GM18870 (cell line): ENCODE measurements around the gene TEX13C.
"Not testable (repeated sequence)": the region's sequence is repeated elsewhere in the genome, so short reads cannot be mapped to it uniquely, and the experiment has no call there.

Experiments
- ATAC-seq: cut with Tn5 transposase; IDR thresholded peaks from one replicate; pipeline ENCODE4 v1.9.1; 2021; ENCODE audit warnings: moderate library complexity; ENCODE audit not compliant: unreplicated experiment

Gene TEX13C

DNA sequence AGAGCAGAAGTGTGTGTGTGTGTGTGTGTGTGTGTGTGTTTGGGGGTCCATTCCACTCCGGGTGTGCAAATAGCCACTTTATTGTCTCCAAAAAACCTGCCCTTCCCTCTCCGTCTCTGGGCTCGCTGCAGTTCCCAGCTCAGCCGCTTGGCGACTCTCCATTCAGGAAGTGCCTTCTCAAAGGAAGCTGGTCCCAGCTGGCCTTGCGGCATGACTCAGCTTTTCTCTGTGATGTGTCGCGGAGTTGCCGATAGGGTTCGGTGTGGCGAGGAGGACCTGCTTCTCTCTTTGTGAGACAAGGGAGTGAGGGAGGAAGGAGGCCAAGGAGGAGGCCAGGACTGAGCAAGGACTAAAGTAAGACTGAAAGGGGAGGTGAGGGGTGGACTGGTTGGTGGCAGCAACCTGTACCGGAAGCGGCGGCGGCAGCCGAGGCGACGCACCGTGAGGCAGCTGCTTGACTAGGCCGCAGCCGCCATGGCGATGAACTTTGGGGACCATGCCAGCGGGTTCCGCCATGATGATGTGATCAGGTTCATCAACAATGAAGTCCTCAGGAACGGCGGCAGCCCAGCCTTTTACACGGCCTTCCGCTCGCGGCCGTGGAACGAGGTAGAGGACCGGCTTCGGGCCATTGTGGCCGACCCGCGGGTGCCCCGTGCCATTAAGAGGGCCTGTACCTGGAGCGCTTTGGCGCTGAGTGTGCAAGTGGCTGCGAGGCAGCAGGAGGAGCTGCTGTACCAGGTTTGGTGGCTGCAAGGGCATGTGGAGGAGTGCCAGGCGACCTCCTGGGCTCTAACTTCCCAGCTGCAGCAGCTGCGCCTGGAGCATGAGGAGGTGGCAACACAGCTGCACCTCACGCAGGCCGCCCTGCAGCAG, at the start of gene TEX13C:
TSS of gene TEX13C (plus strand) at position 226 of the 876 bp plus-strand sequence. CDS start at position 475, 249 bp downstream.
- no peak for ATAC-seq

DNA sequence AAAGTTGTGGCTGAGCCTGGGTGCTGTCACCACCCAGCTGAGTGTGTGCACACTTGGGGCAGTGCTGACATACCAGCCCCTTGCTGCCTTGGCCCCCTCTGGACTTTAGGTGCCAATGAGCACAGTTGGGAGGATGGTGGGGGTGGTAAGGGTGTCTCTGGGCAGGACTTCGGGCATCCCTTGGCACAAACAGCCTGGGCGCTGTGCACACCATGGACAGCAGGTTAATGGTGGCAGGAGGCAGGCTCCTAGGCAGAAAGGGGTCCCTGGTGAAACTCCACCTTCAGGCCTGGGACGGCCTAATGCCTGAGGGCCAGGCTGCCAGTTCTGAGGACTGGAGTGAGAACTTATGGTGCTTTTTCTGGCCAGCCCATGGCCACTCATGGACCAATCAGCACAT, 32.4 kb upstream of the TEX13C start:
- ATAC-seq = no peak

DNA sequence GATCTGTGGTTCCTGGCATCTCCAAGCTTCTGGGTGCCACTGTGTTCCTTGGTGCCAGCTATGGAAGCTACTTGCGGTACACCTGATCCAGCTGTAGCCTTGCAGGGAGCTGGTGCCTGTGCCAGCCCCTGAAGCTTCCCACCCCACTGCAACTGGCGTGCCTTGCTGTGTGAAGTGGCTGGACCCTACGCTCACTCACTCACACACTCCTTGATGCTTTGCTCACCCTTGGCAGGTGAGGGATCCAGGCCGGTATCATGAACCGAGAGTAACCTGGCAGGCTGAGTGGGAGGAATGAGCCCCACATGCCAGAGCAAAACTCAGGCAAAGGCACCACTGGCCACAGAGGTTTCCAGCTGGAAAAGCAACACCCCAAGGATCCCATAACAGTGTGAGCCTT, 31.3 kb upstream of the TEX13C start:
- ATAC-seq = no peak

DNA sequence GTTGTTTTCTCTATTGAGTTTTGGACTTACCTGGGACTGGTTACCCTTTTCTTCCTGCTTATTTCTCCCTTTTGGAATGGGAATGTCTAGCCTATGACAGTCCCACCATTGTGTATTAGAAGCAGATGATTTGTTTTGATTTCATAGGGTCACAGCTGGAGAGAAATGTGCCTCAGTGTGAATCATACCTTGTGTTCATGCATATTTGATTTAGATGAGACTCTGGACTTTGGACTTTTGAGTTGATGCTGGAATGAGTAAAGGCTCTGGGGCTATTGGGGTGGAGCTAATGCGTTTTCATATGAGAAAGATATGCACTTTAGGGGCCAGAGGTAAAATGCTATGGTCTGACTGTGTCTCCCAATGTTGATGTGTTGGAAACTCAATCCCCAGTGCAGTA, 30.5 kb upstream of the TEX13C start:
- ATAC-seq = no peak

DNA sequence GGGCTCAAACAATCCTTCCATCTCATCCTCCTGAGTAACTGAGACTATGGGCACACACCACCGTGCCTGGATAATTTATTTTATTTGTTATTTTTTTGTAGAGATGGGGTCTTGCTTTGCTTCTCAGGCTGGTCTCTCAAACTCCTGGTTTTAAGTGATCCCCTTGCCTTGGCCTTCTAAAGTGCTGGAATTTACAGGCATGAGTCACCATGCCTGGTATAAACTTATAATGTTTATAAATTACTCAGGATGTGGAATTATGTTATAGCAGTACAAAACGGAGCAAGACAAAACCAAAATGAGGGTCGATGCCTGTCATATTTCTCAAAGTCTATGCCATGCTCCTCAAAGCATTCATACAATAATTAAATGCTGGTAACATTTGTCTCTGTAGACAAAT, 29.8 kb upstream of the TEX13C start:
- no peak for ATAC-seq

DNA sequence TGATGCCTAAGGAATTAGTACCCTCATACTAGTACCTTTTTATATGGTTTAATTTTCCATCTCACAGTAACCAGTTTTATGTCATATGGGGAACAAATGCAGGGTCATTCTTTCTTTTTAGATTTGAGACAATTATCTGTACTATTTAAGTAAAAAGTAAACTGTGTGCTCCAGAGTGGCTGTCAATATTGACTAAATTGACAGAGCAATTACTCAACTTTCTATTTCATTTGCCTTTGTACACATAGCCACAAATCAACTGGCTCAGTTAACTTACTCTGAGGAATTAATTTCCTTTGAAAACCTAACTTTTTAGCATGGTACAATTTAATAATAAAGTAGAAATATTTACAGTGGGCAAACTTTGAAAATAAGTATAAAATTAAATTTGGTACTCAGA, 28.5 kb upstream of the TEX13C start:
- ATAC-seq = no peak

DNA sequence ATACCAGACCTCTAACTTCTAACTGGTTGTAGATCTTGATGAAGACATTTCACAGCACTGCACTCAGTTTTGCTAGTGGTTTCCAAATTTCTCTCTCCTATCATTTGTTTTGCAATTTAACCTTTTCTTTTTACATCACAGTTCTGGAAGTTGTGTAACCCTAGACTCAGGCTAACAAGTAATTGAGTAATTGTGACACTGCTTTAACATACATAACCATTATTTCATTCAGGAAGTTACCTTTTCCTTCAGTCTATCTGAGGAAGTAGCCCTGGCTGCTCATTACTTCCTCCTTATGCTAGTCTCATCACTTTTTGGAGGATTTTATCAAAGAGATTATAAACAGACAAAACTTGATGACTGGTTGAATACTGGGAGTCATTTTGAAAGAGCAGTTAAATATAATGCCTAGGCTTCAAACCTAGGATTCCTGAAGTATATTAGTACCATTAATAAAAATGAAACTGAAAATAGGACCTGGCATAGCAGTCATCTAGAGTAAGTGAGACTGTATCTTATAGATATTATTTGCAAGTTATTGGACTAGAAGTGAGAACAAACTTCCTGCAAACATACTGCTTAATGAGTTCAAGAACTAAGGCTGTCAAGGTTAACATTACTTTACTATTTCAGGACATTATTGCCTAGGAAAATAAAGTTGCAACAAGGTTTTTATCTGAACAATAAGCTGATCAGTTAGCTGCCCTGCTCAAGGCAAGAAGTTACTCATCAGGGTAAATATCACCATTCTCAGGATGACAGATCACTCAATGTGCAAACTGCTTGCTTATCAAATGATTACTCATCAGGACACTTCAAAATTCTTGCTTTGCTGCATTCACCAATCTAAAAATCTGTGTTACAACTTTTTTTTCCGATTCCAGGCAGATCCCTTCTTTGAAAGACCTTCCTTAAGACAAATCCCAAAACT, 25.6 kb upstream of the TEX13C start:
- peak; percentile 59 for ATAC-seq

DNA sequence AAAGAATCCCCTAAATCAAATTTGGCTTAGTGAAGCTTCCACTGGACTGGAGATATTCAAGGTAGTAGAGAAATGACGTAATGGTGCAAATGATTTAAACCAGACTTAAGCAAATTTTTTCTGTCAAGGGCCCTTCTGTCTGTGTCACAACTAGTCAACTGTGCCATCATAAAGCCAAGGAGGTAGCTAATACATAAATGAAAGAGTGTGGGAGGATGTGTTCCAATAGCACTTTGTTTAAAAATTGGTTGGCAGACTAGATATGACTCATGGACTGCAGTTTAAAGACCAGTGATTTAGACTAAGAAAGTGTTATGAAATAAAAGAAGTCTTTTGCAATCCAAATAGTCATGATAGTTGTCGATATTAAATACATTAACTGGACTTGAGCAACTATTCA, 24.3 kb upstream of the TEX13C start:
- peak; percentile 86 for ATAC-seq

DNA sequence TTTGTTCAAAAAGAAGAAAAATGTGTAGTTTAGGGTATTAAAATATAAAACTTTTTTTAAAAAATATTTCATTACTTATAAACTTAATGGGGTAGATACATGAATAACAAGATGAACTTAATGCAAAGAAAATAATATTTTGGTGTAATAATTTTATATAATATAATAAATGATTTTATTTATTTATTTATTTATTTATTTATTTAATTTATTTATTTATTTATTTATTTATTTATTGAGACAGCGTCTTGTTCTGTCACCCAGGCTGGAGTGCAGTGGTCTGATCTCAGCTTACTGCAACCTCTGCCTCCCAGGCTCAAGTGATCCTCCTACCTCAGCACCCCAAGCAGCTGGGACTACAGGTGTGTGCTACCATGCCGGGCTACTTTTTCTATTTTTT, 20.8 kb upstream of the TEX13C start:
- ATAC-seq = no peak

DNA sequence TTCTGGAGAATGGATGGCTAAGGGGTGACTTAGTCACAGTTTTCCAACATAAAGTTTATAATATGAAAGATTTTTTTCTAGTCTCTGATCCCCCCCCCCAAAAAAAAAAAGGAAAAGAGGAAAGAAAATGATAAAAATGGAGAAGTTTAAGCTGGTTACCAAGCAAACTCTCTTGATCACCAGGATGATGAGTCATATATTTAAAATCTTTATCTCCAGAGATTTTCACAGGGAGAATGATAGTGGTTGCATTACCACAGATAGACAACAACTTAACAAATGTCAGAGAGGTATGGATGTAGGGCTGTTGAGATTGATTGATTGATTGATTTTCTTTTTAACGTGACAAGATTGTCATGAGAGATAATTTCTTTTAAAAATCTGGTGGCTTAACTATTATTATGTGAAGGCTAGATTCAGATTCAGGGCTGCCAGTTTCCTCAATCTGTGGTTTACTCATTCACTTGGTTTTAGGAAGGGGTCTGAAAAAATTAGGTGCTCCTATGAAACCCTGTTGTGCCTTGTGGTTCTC, 13.3 kb upstream of the TEX13C start:
- no peak for ATAC-seq

DNA sequence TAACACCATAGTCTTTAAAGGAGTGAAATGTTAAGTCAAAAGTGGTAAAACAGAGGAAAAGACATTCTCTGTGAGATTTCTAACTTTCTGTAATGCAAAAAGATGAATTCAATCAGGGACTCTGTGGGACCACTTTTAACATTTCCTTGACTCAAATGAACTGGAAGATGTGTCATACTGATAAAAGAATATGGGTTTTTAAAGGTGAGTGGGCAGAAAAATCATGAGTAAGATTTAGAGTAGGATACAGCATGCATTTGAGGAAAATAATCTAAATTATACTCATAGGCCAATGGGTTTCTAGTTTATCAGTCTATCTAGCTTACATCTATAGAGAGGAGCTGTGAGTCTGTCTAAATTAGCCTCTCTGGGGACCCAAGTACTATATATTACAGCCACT, 11.0 kb upstream of the TEX13C start:
- no peak for ATAC-seq

DNA sequence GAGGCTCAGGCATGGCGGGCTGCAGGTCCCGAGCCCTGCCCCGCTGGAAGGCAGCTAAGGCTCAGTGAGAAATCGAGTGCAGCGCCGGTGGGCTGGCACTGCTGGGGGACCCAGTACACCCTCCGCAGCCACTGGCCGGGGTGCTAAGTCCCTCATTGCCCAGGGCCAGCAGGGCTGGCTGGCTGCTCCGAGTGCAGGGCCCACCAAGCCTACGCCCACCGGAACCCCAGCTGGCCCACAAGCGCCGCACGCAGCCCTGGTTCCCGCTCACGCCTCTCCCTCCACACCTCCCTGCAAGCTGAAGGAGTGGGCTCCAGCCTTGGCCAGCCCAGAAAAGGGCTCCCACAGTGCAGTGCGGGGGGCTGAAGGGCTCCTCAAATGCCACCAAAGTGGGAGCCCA, 505 bp upstream of the TEX13C start:
- ATAC-seq = not testable (repeated sequence)

DNA sequence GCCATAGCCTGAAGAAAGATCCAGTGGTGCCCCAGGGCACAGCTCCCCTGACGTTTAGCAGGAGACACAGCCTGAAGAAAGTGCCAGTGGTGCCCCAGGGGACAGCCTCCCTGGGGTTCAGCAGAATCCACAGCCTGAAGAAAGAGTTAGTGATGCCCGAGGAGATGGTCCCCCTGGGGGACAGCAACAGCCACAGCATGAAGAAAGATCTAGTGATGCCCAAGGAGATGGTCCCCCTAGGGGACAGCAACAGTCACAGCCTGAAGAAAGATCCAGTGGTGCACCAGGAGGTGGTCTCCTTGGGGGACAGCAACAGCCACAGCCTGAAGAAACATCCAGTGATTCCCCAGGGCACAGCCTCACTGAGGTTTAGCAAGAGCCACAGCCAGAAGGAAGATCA, 2.8 kb downstream of the TEX13C start:
- ATAC-seq = no peak

DNA sequence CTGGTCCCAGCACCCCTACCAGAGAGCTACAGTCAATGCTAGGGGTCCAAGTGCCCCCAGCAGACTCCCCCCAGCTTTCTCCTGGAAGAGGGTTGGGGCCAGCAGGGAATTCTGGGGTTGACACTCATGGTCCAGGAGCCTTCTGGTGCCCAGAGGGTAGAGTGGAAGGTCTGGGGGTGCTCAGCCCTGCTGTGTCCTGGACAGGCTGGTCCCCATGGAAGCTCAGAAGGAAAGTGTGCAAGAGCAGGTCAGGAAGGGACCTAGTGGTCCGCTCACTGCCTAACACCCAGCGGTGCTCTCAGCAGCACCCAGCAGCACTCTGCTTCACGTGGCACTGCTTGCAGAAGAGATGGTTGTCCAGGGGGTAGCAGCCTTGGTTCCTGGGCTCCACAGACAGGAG, 6.9 kb downstream of the TEX13C start:
- no peak for ATAC-seq

DNA sequence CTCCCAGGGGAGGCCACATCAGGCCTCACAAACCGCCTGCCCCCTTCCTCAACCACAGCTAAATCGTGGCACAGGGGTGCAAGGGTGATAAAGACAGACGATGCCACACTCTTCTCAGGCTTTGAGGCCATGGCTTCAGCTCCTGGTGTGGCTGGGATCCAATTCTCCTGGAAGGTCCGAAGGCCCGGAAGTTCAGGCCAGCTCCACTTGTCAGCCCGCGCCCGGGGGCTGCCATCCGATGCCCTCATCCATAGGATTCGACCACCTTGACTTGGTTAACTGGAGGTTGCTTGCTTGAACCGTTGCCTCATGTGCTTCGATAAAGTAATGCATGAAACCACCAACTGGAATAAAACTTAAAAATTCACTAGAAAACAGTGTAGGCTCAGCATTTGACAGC, 8.2 kb downstream of the TEX13C start:
- ATAC-seq = no peak

DNA sequence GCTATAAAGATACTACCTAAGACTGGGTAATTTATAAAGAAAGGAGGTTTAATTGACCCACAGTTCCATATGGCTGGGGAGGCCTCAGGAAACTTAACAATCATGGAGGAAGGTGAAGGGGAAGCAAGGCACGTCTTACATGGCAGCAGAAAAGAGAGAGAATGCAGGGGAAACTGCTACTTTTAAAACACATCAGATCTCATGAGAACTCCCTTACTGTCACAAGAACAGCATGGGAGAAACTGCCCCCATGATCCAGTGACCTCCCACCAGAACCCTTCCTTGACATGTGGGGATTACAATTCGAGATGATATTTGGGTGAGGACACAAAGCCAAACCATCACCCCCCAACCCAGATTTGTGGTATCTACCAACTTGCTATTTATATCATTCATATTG, 13.9 kb downstream of the TEX13C start:
- ATAC-seq = no peak

DNA sequence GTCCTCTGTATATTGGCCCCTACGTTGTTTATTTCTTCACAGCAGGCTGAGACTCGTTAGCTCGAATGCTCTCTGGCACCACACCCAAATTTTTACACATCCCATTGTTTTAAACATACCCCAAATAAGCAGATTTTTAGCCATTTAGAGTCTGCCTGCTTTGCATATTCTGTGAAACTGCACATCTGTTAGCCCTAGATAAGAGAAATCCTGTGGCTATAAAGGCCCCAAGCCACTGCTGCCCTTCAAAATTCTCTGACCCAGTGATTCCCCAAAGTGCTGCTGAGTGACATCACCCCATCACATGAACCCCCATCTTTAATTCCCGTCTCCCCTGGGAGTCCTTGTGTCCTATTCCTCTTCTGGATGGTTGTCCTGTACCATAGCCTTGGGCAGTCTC, 20.8 kb downstream of the TEX13C start:
- no peak for ATAC-seq

DNA sequence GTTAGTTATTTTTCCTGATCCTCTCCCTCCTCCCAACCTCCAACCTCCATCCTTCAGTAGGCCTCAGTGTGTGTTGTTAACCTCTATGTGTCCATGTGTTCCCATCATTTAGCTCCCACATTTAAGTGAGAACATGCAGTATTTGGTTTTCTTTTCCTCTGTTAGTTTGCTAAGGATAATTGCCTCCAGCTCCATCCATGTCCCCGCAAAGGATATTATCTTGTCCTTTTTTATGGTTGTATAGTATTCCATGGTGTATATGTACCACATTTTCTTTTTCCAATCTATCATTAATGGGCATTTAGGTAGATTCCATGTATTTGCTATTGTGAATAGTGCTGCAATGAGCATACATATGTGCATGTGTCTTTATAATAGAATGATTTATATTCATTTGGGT, 54.5 kb downstream of the TEX13C start:
- no peak for ATAC-seq
